Measurements from ENCODE around the gene KBTBD8.

The KBTBD8 gene

GRCh38 chr3:67028001-67028784 lies 30.1 kb downstream of the KBTBD8 start:
- TF ChIP-seq CTCF (IDR thresholded peaks at IDR 0.05; ENCODE audit: low read depth, low read length), result no peak
- H3K9me3 ChIP-seq (ENCODE audit: severe bottlenecking), result no peaks in the 10 kb centered on the region

GRCh38 chr3:67030785-67031740 lies 33.0 kb downstream of the KBTBD8 start:
- TF ChIP-seq CTCF (IDR thresholded peaks at IDR 0.05; ENCODE audit: low read depth, low read length), result no peak
- H3K36me3 ChIP-seq, result no peaks in the 10 kb centered on the region
- no peak overlapping the region for H3K4me3 ChIP-seq (ENCODE audit: low read depth, low read length)
- no peak for DNase-seq
- H3K9me3 ChIP-seq (ENCODE audit: severe bottlenecking), result no peaks in the 10 kb centered on the region
- H3K27me3 ChIP-seq (ENCODE audit: insufficient read depth, low read depth, severe bottlenecking), result no peaks in the 10 kb centered on the region
- H3K27ac ChIP-seq, result no peak overlapping the region

More at GRCh38 chr3:67028001-67028784, 30.1 kb downstream of the KBTBD8 start:
- no peak overlapping the region for H3K4me3 ChIP-seq (ENCODE audit: low read depth, low read length)
- DNase-seq, result no peak
- H3K27ac ChIP-seq, result no peak overlapping the region
- H3K36me3 ChIP-seq, result no peaks in the 10 kb centered on the region
- no peaks in the 10 kb centered on the region for H3K27me3 ChIP-seq (ENCODE audit: insufficient read depth, low read depth, severe bottlenecking)

GRCh38 chr3:67031986-67032385 lies 33.9 kb downstream of the KBTBD8 start:
- DNase-seq, result no peak
- Histone ChIP-seq H3K36me3 (no peaks in the 10 kb centered on the region), H3K27me3 (ENCODE audit: insufficient read depth, low read depth, severe bottlenecking) (no peaks in the 10 kb centered on the region), H3K27ac (no peak overlapping the region), H3K9me3 (ENCODE audit: severe bottlenecking) (no peaks in the 10 kb centered on the region), H3K4me3 (ENCODE audit: low read depth, low read length) (no peak overlapping the region)
- no peak for TF ChIP-seq CTCF (IDR thresholded peaks at IDR 0.05; ENCODE audit: low read depth, low read length)

GRCh38 chr3:67033079-67033478 lies 35.0 kb downstream of the KBTBD8 start:
- no peak for TF ChIP-seq CTCF (IDR thresholded peaks at IDR 0.05; ENCODE audit: low read depth, low read length)
- no peaks in the 10 kb centered on the region for H3K36me3 ChIP-seq
- no peaks in the 10 kb centered on the region for H3K27me3 ChIP-seq (ENCODE audit: insufficient read depth, low read depth, severe bottlenecking)
- H3K27ac ChIP-seq, result no peak overlapping the region
- H3K4me3 ChIP-seq (ENCODE audit: low read depth, low read length), result no peak overlapping the region
- no peak for DNase-seq
- H3K9me3 ChIP-seq (ENCODE audit: severe bottlenecking), result no peaks in the 10 kb centered on the region

- DNase-seq, result no peak
- H3K4me3 ChIP-seq (ENCODE audit: low read depth, low read length), result no peak overlapping the region
- no peak for TF ChIP-seq CTCF (IDR thresholded peaks at IDR 0.05; ENCODE audit: low read depth, low read length)
- no peaks in the 10 kb centered on the region for H3K9me3 ChIP-seq (ENCODE audit: severe bottlenecking)
- H3K27ac ChIP-seq, result no peak overlapping the region
- H3K27me3 ChIP-seq (ENCODE audit: insufficient read depth, low read depth, severe bottlenecking), result no peaks in the 10 kb centered on the region
- no peaks in the 10 kb centered on the region for H3K36me3 ChIP-seq
Observed at GRCh38 chr3:67034371-67034770, 36.3 kb downstream of the KBTBD8 start.

All from WERI-Rb-1 (cell line).